Bronchial epithelial cell (primary cell): ENCODE results near the gene ADORA2B. TPM values are rescaled to one million over a fixed set of nuclear protein-coding genes. Genes with fewer than 3 reads are reported as not detected.
A peak's percentile ranks its signal among the peaks of the same experiment; 100 is the strongest.

ENCODE experiments used
- DNase-seq: peaks from one replicate; pipeline ENCODE4 v3.0.0-alpha.2; 2010; ENCODE audit warnings: low read depth
- FAIRE-seq: peaks from 2 replicates; lab custom pipeline; 2011; peaks lifted over from hg19 to GRCh38; lab: Jason Lieb, UNC
- H3K27me3 ChIP-seq: 2 replicates; pipeline ENCODE4 v1.5.1; 2011; ENCODE audit warnings: low read length; ENCODE audit not compliant: control insufficient read depth, insufficient read depth
- H3K36me3 ChIP-seq: 2 replicates; pipeline ENCODE4 v1.5.1; 2011; ENCODE audit warnings: low read length; ENCODE audit not compliant: control insufficient read depth, insufficient read depth
- H3K4me3 ChIP-seq: 2 replicates; pipeline ENCODE4 v1.5.1; 2011; ENCODE audit warnings: mild to moderate bottlenecking, low read depth, low read length, control low read depth
- CTCF ChIP-seq: IDR thresholded peaks from 2 replicates; pipeline ENCODE4 v1.5.1; 2011; ENCODE audit warnings: mild to moderate bottlenecking, moderate library complexity, low read length, control low read depth, inconsistent platforms; ENCODE audit not compliant: insufficient read depth, severe bottlenecking
- total RNA-seq: library from RNA; depleted of rRNA; stranded (reverse); fragments of >200 nt; gene quantifications from 2 replicates; pipeline ENCODE4 v1.2.1, GENCODE V29; 2014

ADORA2B gene
- total RNA-seq, 1 donor from 2014 or later, result 36.1 TPM

GRCh38 chr17:15998031-15998562 lies 53.2 kb downstream of the ADORA2B start:
- TF ChIP-seq CTCF, result no peak
- FAIRE-seq (no peak), DNase-seq (no peak)
- no peak overlapping the region for H3K4me3 ChIP-seq
- peaks cover 5% of the 10 kb centered on the region for H3K36me3 ChIP-seq
- H3K27me3 ChIP-seq, result no peaks in the 10 kb centered on the region

- FAIRE-seq, result no peak
- Histone ChIP-seq H3K27me3 (no peaks in the 10 kb centered on the region), H3K4me3 (peak within 1 kb of the TSS; percentile 58), H3K36me3 (peaks cover 14% of the 10 kb centered on the region)
- peak; percentile 25 for TF ChIP-seq CTCF
- DNase-seq, result peak; percentile 89
Measured at GRCh38 chr17:15999141-15999973, 54.4 kb downstream of the ADORA2B start, which contains the start of the genes TTC19 and ZSWIM7. Gene TTC19 (plus strand): TSS chr17:15999824. CDS start chr17:15999849, 25 bp downstream. Gene ZSWIM7 (minus strand): TSS chr17:15999704. CDS start chr17:15999594, 110 bp downstream.

GRCh38 chr17:15999974-16000827 lies 55.3 kb downstream of the ADORA2B start:
- no peak for TF ChIP-seq CTCF
- no peak for DNase-seq
- Histone ChIP-seq H3K27me3 (no peaks in the 10 kb centered on the region), H3K36me3 (peaks cover 18% of the 10 kb centered on the region), H3K4me3 (peak overlapping the region; percentile 58)
- FAIRE-seq, result no peak

GRCh38 chr17:16001226-16001897 lies 56.4 kb downstream of the ADORA2B start:
- TF ChIP-seq CTCF, result no peak
- peak overlapping the region; percentile 58 for H3K4me3 ChIP-seq
- peaks cover 23% of the 10 kb centered on the region for H3K36me3 ChIP-seq
- no peaks in the 10 kb centered on the region for H3K27me3 ChIP-seq
- FAIRE-seq (no peak), DNase-seq (peak; percentile 54)

- TF ChIP-seq CTCF, result no peak
- no peak for DNase-seq
- Histone ChIP-seq H3K4me3 (no peak overlapping the region), H3K36me3 (peaks cover 23% of the 10 kb centered on the region), H3K27me3 (no peaks in the 10 kb centered on the region)
- FAIRE-seq, result no peak
Measured at GRCh38 chr17:16002708-16003260, 57.9 kb downstream of the ADORA2B start.
